Activated naive CD8-positive, alpha-beta T cell treated with anti-CD3 and anti-CD28 coated beads for 36 hours (primary cell): ENCODE measurements around the gene CST7. TPM values are rescaled to one million over a fixed set of nuclear protein-coding genes. Genes with fewer than 3 reads are reported as not detected.

Experiments used
- DNase-seq: peaks from one replicate; pipeline ENCODE4 v3.0.0; 2021
- H3K27ac Mint-ChIP-seq: one replicate; pipeline ENCODE4 v1.8.0; 2022; ENCODE audit warnings: mild to moderate bottlenecking, moderate library complexity, mixed read lengths
- H3K27me3 Mint-ChIP-seq: one replicate; pipeline ENCODE4 v1.8.0; 2022; ENCODE audit warnings: mild to moderate bottlenecking, mixed read lengths
- H3K36me3 Mint-ChIP-seq: one replicate; pipeline ENCODE4 v1.8.0; 2021; ENCODE audit warnings: mild to moderate bottlenecking, mixed read lengths
- H3K4me1 Mint-ChIP-seq: one replicate; pipeline ENCODE4 v1.8.0; 2021; ENCODE audit warnings: mixed read lengths
- H3K4me3 Mint-ChIP-seq: one replicate; pipeline ENCODE4 v1.8.0; 2022; ENCODE audit warnings: mild to moderate bottlenecking, moderate library complexity, mixed read lengths
- H3K9me3 Mint-ChIP-seq: one replicate; pipeline ENCODE4 v1.8.0; 2022; ENCODE audit warnings: mixed read lengths
- total RNA-seq, 2 experiments: library from RNA; stranded (reverse); gene quantifications; one replicate each; pipeline ENCODE4 v1.2.3, GENCODE V29; 2021

Gene CST7
- total RNA-seq, 2 experiments from 2014 or later: 41.5 to 44.7 TPM

DNA sequence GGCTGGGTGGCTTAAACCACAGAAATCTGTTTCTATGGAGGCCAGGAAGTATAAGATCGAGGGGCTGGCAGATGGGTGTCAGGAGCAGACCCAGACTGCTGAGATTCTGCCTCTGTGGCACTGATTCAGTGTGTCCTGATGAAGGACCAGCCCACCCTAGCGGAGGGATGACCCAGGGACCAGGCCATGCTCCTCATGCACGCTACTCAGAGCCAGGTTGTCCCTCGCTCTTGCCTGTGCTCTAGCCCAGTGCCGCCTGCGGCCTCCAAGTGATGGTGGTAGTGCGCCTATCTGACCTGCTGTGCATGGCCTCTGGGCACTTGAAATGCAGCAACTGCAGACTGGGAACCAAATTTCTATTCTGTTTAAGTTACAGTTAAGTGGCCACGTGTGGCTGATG is 56.6 kb downstream of the CST7 start:
- H3K36me3 Mint-ChIP-seq: peaks cover 17% of the 10 kb centered on the region
- H3K9me3 Mint-ChIP-seq: peaks cover 4% of the 10 kb centered on the region
- H3K27ac Mint-ChIP-seq: no peak overlapping the region

GRCh38 chr20:25006431-25007167 is 57.5 kb downstream of the CST7 start:
- H3K9me3 Mint-ChIP-seq: peaks cover 4% of the 10 kb centered on the region
- no peak for DNase-seq
- no peaks in the 10 kb centered on the region for H3K27me3 Mint-ChIP-seq
- H3K36me3 Mint-ChIP-seq: peaks cover 15% of the 10 kb centered on the region
- H3K27ac Mint-ChIP-seq: no peak overlapping the region
- H3K4me3 Mint-ChIP-seq: no peak overlapping the region
- H3K4me1 Mint-ChIP-seq: no peaks in the 10 kb centered on the region

More for the DNA sequence above, 56.6 kb downstream of the CST7 start:
- no peaks in the 10 kb centered on the region for H3K4me1 Mint-ChIP-seq
- no peak overlapping the region for H3K4me3 Mint-ChIP-seq
- no peak for DNase-seq
- no peaks in the 10 kb centered on the region for H3K27me3 Mint-ChIP-seq

GRCh38 chr20:25007491-25008305 is 58.6 kb downstream of the CST7 start:
- H3K27ac Mint-ChIP-seq: no peak overlapping the region
- DNase-seq: no peak

GRCh38 chr20:25008388-25009217 is 59.5 kb downstream of the CST7 start:
- Mint-ChIP-seq H3K4me1 (no peaks in the 10 kb centered on the region), H3K36me3 (peaks cover 3% of the 10 kb centered on the region), H3K4me3 (no peak overlapping the region), H3K27ac (no peak overlapping the region), H3K27me3 (no peaks in the 10 kb centered on the region), H3K9me3 (no peaks in the 10 kb centered on the region)
- no peak for DNase-seq

More at GRCh38 chr20:25007491-25008305, 58.6 kb downstream of the CST7 start:
- Mint-ChIP-seq H3K27me3 (no peaks in the 10 kb centered on the region), H3K4me1 (no peaks in the 10 kb centered on the region), H3K9me3 (peaks cover 2% of the 10 kb centered on the region), H3K4me3 (no peak overlapping the region), H3K36me3 (peaks cover 8% of the 10 kb centered on the region)

Other genes starting within 250 kb of the CST7 start
- gene APMAP, start 43.5 kb downstream of the CST7 start, total RNA-seq: 10 to 100 TPM; 47.9 to 48.8 TPM
- 10 to 100 TPM; 14.3 to 14.5 TPM for gene ACSS1, start 108.9 kb downstream of the CST7 start, total RNA-seq
- gene VSX1, start 132.9 kb downstream of the CST7 start, total RNA-seq: not detected
- gene ENTPD6, start 246.4 kb downstream of the CST7 start, total RNA-seq: 10 to 100 TPM; 35.2 to 40.2 TPM